Gastroesophageal sphincter (tissue), 3 donors: ENCODE data around the gene BNIP2.

ENCODE experiments used
- CTCF ChIP-seq, 4 experiments: fragments of 200-600 bp in 2 of 4; fragments of 450-650 bp in 2 of 4; sonication (generic) in 1 of 4; IDR thresholded peaks; one replicate each; pipeline ENCODE4 v1.5.1; 2017 to 2019; ENCODE audit warnings: antibody characterized with exemption in 4 of 4, mild to moderate bottlenecking in 2 of 4, moderate library complexity in 2 of 4
- EP300 ChIP-seq: sonication (generic); formaldehyde crosslinking; IDR thresholded peaks from one replicate; pipeline ENCODE4 v1.6.1; 2017; ENCODE audit warnings: antibody characterized with exemption, mild to moderate bottlenecking
- POLR2AphosphoS5 ChIP-seq: sonication (generic); formaldehyde crosslinking; IDR thresholded peaks from one replicate; pipeline ENCODE4 v1.6.1; 2017; ENCODE audit warnings: antibody characterized with exemption

GRCh38 chr15:59609730-59610712, 79.1 kb downstream of the BNIP2 start:
- TF ChIP-seq CTCF (IDR thresholded peaks at IDR 0.05) (no peak), EP300 (no peak), POLR2AphosphoS5 (no peak)
